SKM-1 (cell line): ENCODE results near the gene OR4F29.
"Not testable (repeated sequence)": the region's sequence is repeated elsewhere in the genome, so short reads cannot be mapped to it uniquely, and the experiment has no call there.

ENCODE experiments used
- DNase-seq: peaks from one replicate; lab custom pipeline; 2025; ENCODE audit not compliant: unreplicated experiment; lab: John Stamatoyannopoulos, UW

Gene OR4F29

GRCh38 chr1:451578-451977, at the start of gene OR4F29:
OR4F29 (minus strand) TSS chr1:451678; CDS start chr1:451678, 0 bp downstream.
- DNase-seq: not testable (repeated sequence)
